ENCODE measurements around the gene PLK1. TPM values are rescaled to one million over a fixed set of nuclear protein-coding genes. Genes with fewer than 3 reads are reported as not detected.

Gene PLK1
- total and polyA plus RNA-seq, 2 of the 13 experiments (the other 11 are each of a cell fraction or from before 2014, with no cell fraction given) = 71.5 to 76.3 TPM

DNA sequence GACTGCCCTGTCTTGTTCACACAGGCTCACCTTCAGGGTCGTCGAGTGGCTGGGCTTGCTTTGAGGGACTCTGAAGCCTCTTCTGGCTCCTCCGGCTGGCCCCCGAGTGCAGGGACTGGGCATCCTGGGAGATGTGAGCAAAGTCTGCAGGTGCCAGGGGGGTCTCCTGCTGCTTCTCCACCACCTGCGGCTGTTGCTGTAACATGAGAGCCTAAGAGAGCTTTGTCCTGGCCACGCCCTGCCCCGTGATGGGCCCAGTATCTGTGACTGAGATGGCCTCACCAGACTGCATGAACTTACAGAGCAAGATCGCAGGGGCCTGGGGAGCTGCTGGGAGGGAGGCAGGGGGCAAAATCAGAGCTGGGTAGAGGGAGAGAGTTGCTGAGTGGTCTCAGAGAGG is 21.8 kb downstream of the PLK1 start:
- H4K20me1 ChIP-seq (ENCODE audit: insufficient read depth, low read length) = no peaks in the 10 kb centered on the region
- ATAC-seq = peak; percentile 65
- WGBS (ENCODE audit: low lambda C conversion rate) = 28% methylated on average over 8 of the region's 8 CpGs
- no peak overlapping the region for H2AFZ ChIP-seq (ENCODE audit: low read length)
- in situ Hi-C loops (cut with HindIII; ENCODE audit: extremely low pct_ligation_motif_present, low pct_unique_long_range_greater_than_20kb) = no loop called here
- H3K4me1 ChIP-seq (ENCODE audit: insufficient read depth, low read length) = peaks cover 24% of the 10 kb centered on the region
- no peaks in the 10 kb centered on the region for H3K36me3 ChIP-seq (replicated peaks in 1 of 2; ENCODE audit: control insufficient read depth in 1 of 2, insufficient read depth in 2 of 2, low read length in 2 of 2)
- H3K27me3 ChIP-seq (ENCODE audit: control insufficient read depth in 1 of 2, insufficient read depth in 2 of 2, low read length in 2 of 2) = no peaks in the 10 kb centered on the region
- no peaks in the 10 kb centered on the region for H3K79me2 ChIP-seq (ENCODE audit: insufficient read depth, low read length)
- H3K4me3 ChIP-seq (replicated peaks in 1 of 3; ENCODE audit: insufficient read depth in 1 of 3, low read depth in 2 of 3, low read length in 3 of 3) = no peak overlapping the region; a peak in 1 of 6 replicates
- no peak overlapping the region for H3K9ac ChIP-seq (ENCODE audit: insufficient read depth, low read depth, low read length)
- FAIRE-seq = peak; percentile 8
- ChIA-PET POLR2A (no interaction called here), CTCF (ENCODE audit: low intra/inter-chr PET ratio, low total read pairs) (no interaction called here)
- peak overlapping the region; percentile 26; the same call in 1 of the 2 replicates for H3K4me2 ChIP-seq (ENCODE audit: low read depth, low read length)
- no peak overlapping the region for H3K27ac ChIP-seq (ENCODE audit: extremely low read length, insufficient read depth, low read length)
- intact Hi-C loops (cut with micrococcal nuclease; ENCODE audit: unreplicated experiment) = no loop called here
- no peak for DNase-seq (ENCODE audit: low spot score)
- H3K9me3 ChIP-seq (ENCODE audit: low read length) = no peaks in the 10 kb centered on the region
- no TSS peak for BruUV-seq (replicated peaks)
- no peak for TF ChIP-seq AHR (CRISPR knock-in tag; IDR thresholded peaks at IDR 0.05)
- TF ChIP-seq GFI1 (CRISPR knock-in tag; IDR thresholded peaks at IDR 0.05; ENCODE audit: borderline replicate concordance) = no peak
- no peak for TF ChIP-seq TCF12 (IDR thresholded peaks at IDR 0.05)
- no peak for TF ChIP-seq TCF12 (CRISPR knock-in tag; IDR thresholded peaks at IDR 0.05)
- no peak for TF ChIP-seq TFAP4 (IDR thresholded peaks at IDR 0.05; ENCODE audit: borderline replicate concordance, low read depth)
- TF ChIP-seq MEIS1 (CRISPR knock-in tag; IDR thresholded peaks at IDR 0.05; ENCODE audit: borderline replicate concordance) = no peak
- no peak for TF ChIP-seq ZNF883 (CRISPR knock-in tag; IDR thresholded peaks at IDR 0.05; ENCODE audit: not compliant biosample characterization)
- TF ChIP-seq ZNF687 (CRISPR knock-in tag; IDR thresholded peaks at IDR 0.05) = peak; percentile 47
- peak; percentile 40; the same call in 1 of the 2 replicates for TF ChIP-seq SALL1 (CRISPR knock-in tag; IDR thresholded peaks at IDR 0.05)
- TF ChIP-seq, protein P1, sequence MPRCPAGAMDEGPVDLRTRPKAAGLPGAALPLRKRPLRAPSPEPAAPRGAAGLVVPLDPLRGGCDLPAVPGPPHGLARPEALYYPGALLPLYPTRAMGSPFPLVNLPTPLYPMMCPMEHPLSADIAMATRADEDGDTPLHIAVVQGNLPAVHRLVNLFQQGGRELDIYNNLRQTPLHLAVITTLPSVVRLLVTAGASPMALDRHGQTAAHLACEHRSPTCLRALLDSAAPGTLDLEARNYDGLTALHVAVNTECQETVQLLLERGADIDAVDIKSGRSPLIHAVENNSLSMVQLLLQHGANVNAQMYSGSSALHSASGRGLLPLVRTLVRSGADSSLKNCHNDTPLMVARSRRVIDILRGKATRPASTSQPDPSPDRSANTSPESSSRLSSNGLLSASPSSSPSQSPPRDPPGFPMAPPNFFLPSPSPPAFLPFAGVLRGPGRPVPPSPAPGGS (CRISPR knock-in tag; IDR thresholded peaks at IDR 0.05) = no peak
- no peak for TF ChIP-seq HNRNPL (IDR thresholded peaks at IDR 0.05; ENCODE audit: low read depth, low read length)
- TF ChIP-seq GABPB1 (CRISPR knock-in tag; IDR thresholded peaks at IDR 0.05) = no peak
- peak; percentile 16 for TF ChIP-seq XRCC5 (optimal IDR thresholded peaks at IDR 0.05; ENCODE audit: low read length)
- no peak for TF ChIP-seq ZNF34 (CRISPR knock-in tag; IDR thresholded peaks at IDR 0.05; ENCODE audit: borderline replicate concordance)
- no peak for TF ChIP-seq ZNF777 (CRISPR knock-in tag; IDR thresholded peaks at IDR 0.05)
- TF ChIP-seq MYC (CRISPR knock-in tag; IDR thresholded peaks at IDR 0.05; ENCODE audit: borderline replicate concordance) = no peak
- TF ChIP-seq ZFP62 (CRISPR knock-in tag; IDR thresholded peaks at IDR 0.05) = no peak
- TF ChIP-seq ZNF280B (CRISPR knock-in tag; IDR thresholded peaks at IDR 0.05; ENCODE audit: borderline replicate concordance) = 0 out of 2 replicates have a peak, but pooled peaks have one; percentile 29

All from HepG2 (cell line).